Endothelial cell of umbilical vein (primary cell): ENCODE results near the gene TKTL1. TPM values are rescaled to one million over a fixed set of nuclear protein-coding genes. Genes with fewer than 3 reads are reported as not detected.

Experiments
- BruUV-seq: library from RNA; stranded (reverse); fragments of 400-500 nt; replicated peaks from 2 replicates; lab custom pipeline; 2021; lab: Mats Ljungman, UMichigan
- CTCF ChIA-PET: fragments of 300-600, 350-600 bp; sonication (Branson Sonifier 250); formaldehyde crosslinking; loops from one replicate; lab custom pipeline; 2021; ENCODE audit warnings: antibody characterized with exemption, inconsistent platforms; lab: Charles Lee
- POLR2A ChIA-PET: fragments of 300-600, 350-600 bp; sonication (Branson Sonifier 250); formaldehyde crosslinking; loops from one replicate; lab custom pipeline; 2021; ENCODE audit warnings: antibody characterized with exemption, inconsistent platforms; lab: Charles Lee
- DNase-seq: peaks from one replicate; pipeline ENCODE4 v3.0.0-alpha.2; 2011; ENCODE audit warnings: low read depth, low spot score
- FAIRE-seq: peaks from 2 replicates; lab custom pipeline; 2011; peaks lifted over from hg19 to GRCh38; lab: Jason Lieb, UNC
- H2AFZ ChIP-seq: 2 replicates; pipeline ENCODE4 v1.6.0; 2012; ENCODE audit warnings: low read depth, low read length, control low read depth, inconsistent platforms
- H3K27ac ChIP-seq: 2 replicates; pipeline ENCODE4 v1.5.1; 2011; ENCODE audit warnings: low read depth, mild to moderate bottlenecking, control low read depth, low read length, moderate library complexity; ENCODE audit not compliant: insufficient read depth
- H3K27me3 ChIP-seq, 2 experiments: 2 replicates each; pipeline versions ENCODE4 v1.6.0 to v1.6.1; 2011; ENCODE audit warnings: low read length in 2 of 2, mixed read lengths in 1 of 2; ENCODE audit not compliant: control insufficient read depth in 2 of 2, insufficient read depth in 2 of 2
- H3K36me3 ChIP-seq, 2 experiments: 2 replicates in 1 of 2; 3 replicates in 1 of 2; pipeline ENCODE4 v1.5.1; 2011; ENCODE audit warnings: low read length in 2 of 2, mild to moderate bottlenecking in 1 of 2, moderate library complexity in 1 of 2; ENCODE audit not compliant: control insufficient read depth in 2 of 2, insufficient read depth in 2 of 2; ENCODE audit errors: extremely low read depth in 1 of 2
- H3K4me1 ChIP-seq: 3 replicates; pipeline ENCODE4 v1.5.1; 2011; ENCODE audit warnings: mild to moderate bottlenecking, low read length; ENCODE audit not compliant: control insufficient read depth, insufficient read depth; ENCODE audit errors: extremely low read depth
- H3K4me2 ChIP-seq: 2 replicates; pipeline ENCODE4 v1.6.1; 2011; ENCODE audit warnings: low read length, control low read depth, mixed read lengths; ENCODE audit not compliant: insufficient read depth
- H3K4me3 ChIP-seq, 3 experiments: fragments of 200-600 bp in 1 of 3; sonication (generic), shearing (Covaris generic) in 1 of 3; replicated peaks in 1 of 3; 2 replicates each; pipeline ENCODE4 v1.5.1; 2011 to 2016; ENCODE audit warnings: control low read depth in 3 of 3, low read length in 3 of 3, mild to moderate bottlenecking in 2 of 3, inconsistent platforms in 1 of 3, low read depth in 1 of 3, moderate library complexity in 1 of 3; ENCODE audit not compliant: insufficient read depth in 1 of 3
- H3K79me2 ChIP-seq: 2 replicates; pipeline ENCODE4 v1.6.0; 2012; ENCODE audit warnings: low read length, inconsistent platforms; ENCODE audit not compliant: control insufficient read depth, insufficient read depth
- H3K9ac ChIP-seq: replicated peaks from 2 replicates; pipeline ENCODE3; 2011; ENCODE audit warnings: low read length, control low read depth; ENCODE audit not compliant: insufficient read depth; ENCODE audit errors: extremely low read depth
- H3K9me1 ChIP-seq: replicated peaks from 3 replicates; pipeline ENCODE4 v1.6.0; 2011; ENCODE audit warnings: mild to moderate bottlenecking, low read length; ENCODE audit not compliant: control insufficient read depth, insufficient read depth; ENCODE audit errors: extremely low read depth
- H3K9me3 ChIP-seq: replicated peaks from 2 replicates; pipeline ENCODE4 v1.5.1; 2012; ENCODE audit warnings: low read length, inconsistent platforms; ENCODE audit not compliant: control insufficient read depth, insufficient read depth
- H4K20me1 ChIP-seq: replicated peaks from 2 replicates; pipeline ENCODE3; 2011; ENCODE audit warnings: mild to moderate bottlenecking, low read length; ENCODE audit not compliant: control insufficient read depth, insufficient read depth; ENCODE audit errors: extremely low read depth
- CTCF ChIP-seq, 2 donors: IDR thresholded peaks; 1 replicate in 1 of 2; 2 replicates in 1 of 2; pipeline ENCODE4 v1.5.1; 2011; ENCODE audit warnings: low read length in 2 of 2, mild to moderate bottlenecking in 2 of 2, moderate library complexity in 2 of 2, control low read depth in 1 of 2, inconsistent platforms in 1 of 2, low read depth in 1 of 2; ENCODE audit not compliant: insufficient read depth in 1 of 2; ENCODE audit errors: extremely low read depth in 1 of 2
- EZH2 ChIP-seq: IDR thresholded peaks from 2 replicates; pipeline ENCODE4 v1.6.1; 2012; ENCODE audit warnings: borderline replicate concordance, low read depth, mild to moderate bottlenecking, moderate library complexity, low read length, inconsistent platforms; ENCODE audit not compliant: severe bottlenecking
- FOS ChIP-seq: IDR thresholded peaks from 2 replicates; pipeline ENCODE4 v1.6.1; 2011; ENCODE audit warnings: mild to moderate bottlenecking, low read length, moderate library complexity, borderline replicate concordance; ENCODE audit not compliant: insufficient read depth
- GATA2 ChIP-seq: IDR thresholded peaks from 2 replicates; pipeline ENCODE4 v1.7.0; 2011; ENCODE audit warnings: low read depth, mild to moderate bottlenecking, moderate library complexity, mixed read lengths, low read length; ENCODE audit not compliant: insufficient read length, insufficient read depth
- JUN ChIP-seq: IDR thresholded peaks from 2 replicates; pipeline ENCODE4 v1.6.1; 2011; ENCODE audit warnings: borderline replicate concordance, low read depth; ENCODE audit not compliant: insufficient read length, insufficient read depth
- MAX ChIP-seq: IDR thresholded peaks from 2 replicates; pipeline ENCODE4 v1.6.1; 2011; ENCODE audit not compliant: insufficient read depth, insufficient read length
- MYC ChIP-seq: IDR thresholded peaks from one replicate; pipeline ENCODE4 v1.6.1; 2011; ENCODE audit warnings: mild to moderate bottlenecking, low read depth, low read length
- POLR2A ChIP-seq: IDR thresholded peaks from 2 replicates; pipeline ENCODE4 v1.6.1; 2012; ENCODE audit warnings: low read depth, mild to moderate bottlenecking, control low read depth, low read length
- POLR2AphosphoS5 ChIP-seq: IDR thresholded peaks from 2 replicates; pipeline ENCODE4 v1.6.1; 2012; ENCODE audit warnings: low read depth, mild to moderate bottlenecking, control low read depth, low read length, moderate library complexity; ENCODE audit not compliant: insufficient read depth
- dilution Hi-C: fragments of 300-500 bp; cut with MboI; formaldehyde crosslinking; loops from one replicate; pipeline ENCODE4 v1.15.0; 2019; ENCODE audit warnings: low sequenced_read_pairs; ENCODE audit not compliant: extremely low pct_ligation_motif_present
- intact Hi-C: fragments of 100-400 bp; cut with micrococcal nuclease; formaldehyde crosslinking; loops from one replicate; pipeline ENCODE4 v1.10.0; 2022
- polyA plus RNA-seq, 4 experiments: library from polyadenylated mRNA; depleted of rRNA in 3 of 4; stranded (reverse) in 3 of 4; unstranded in 1 of 4; fragments of >200 nt; gene quantifications; 2 replicates each; pipeline versions ENCODE4 v1.2.1 to v1.2.3, GENCODE V29; 2011 to 2012; ENCODE audit warnings: missing spikeins in 1 of 4
- total RNA-seq: library from RNA; stranded (reverse); gene quantifications from 2 replicates; pipeline ENCODE4 v1.2.3, GENCODE V29; 2021

Gene TKTL1
- total and polyA plus RNA-seq, 2 donors (not counting 3 experiments of a cell fraction or from before 2014, with no cell fraction given), result 0.03 TPM; not detected in 1

- no peaks in the 10 kb centered on the region for H3K27me3 ChIP-seq
- peak overlapping the region; percentile 79 for H3K27ac ChIP-seq
- H3K9me3 ChIP-seq, result no peaks in the 10 kb centered on the region
- DNase-seq (peak; percentile 74), FAIRE-seq (peak; percentile 61)
- dilution Hi-C loops, result no loop called here
- H3K9me1 ChIP-seq, result no peaks in the 10 kb centered on the region
- TF ChIP-seq GATA2 (no peak), FOS (peak; percentile 34), CTCF (IDR thresholded peaks at IDR 0.05; ENCODE audit: extremely low read depth in 1 of 2, insufficient read depth in 1 of 2, low read depth in 1 of 2, low read length in 2 of 2) (no peak), EZH2 (no peak), POLR2A (peak; percentile 59), JUN (no peak), MYC (no peak), POLR2AphosphoS5 (peak; percentile 57), MAX (no peak)
- ChIA-PET CTCF (no interaction called here), POLR2A (interaction anchor here (0.9 to 1.4 kb wide), 2 partner anchors 10 to 29 kb away, joined by 4 read pairs; partner anchors contain the start of genes EMD and RPL10)
- intact Hi-C loops, result loop anchor here (1.0 kb wide), 1 partner anchor 9 kb away; no protein-coding TSS in a partner anchor
- H4K20me1 ChIP-seq, result no peaks in the 10 kb centered on the region
- H3K4me3 ChIP-seq, result peak overlapping the region; percentile 2 to 99 (median 31)
- H2AFZ ChIP-seq, result no peak overlapping the region
- peak overlapping the region; percentile 64 for H3K4me2 ChIP-seq
- BruUV-seq, result no TSS peak
- H3K36me3 ChIP-seq, result peaks cover 14 to 33% of the 10 kb centered on the region in 2 experiments
- H3K9ac ChIP-seq, result peak overlapping the region; percentile 83
- peaks cover 73% of the 10 kb centered on the region for H3K79me2 ChIP-seq
- peaks cover 25% of the 10 kb centered on the region for H3K4me1 ChIP-seq
Measured at GRCh38 chrX:154368630-154369448, 73.2 kb downstream of the TKTL1 start.
